Gastrocnemius medialis (tissue), 4 donors: ENCODE measurements around the gene SPCS2. TPM values are rescaled to one million over a fixed set of nuclear protein-coding genes. Genes with fewer than 3 reads are reported as not detected.

Source experiments
- ATAC-seq, 2 donors: fragments of 150-250 bp; one replicate each; pipeline ENCODE4 v1.9.1; 2016
- DNase-seq, 2 donors: peaks; one replicate each; pipeline ENCODE4 v3.0.0-alpha.2; 2019
- H3K27ac ChIP-seq, 4 donors: fragments of 200-600 bp; sonication (generic); 1 replicate in 1 of 4; 2 replicates in 3 of 4; pipeline ENCODE4 v1.5.1; 2016 to 2018; ENCODE audit warnings: mild to moderate bottlenecking in 2 of 4, moderate library complexity in 1 of 4
- H3K27me3 ChIP-seq, 3 donors: fragments of 200-600 bp; sonication (generic) in 2 of 3; 1 replicate in 1 of 3; 2 replicates in 2 of 3; pipeline versions ENCODE4 v1.5.1 to v1.6.0; 2016 to 2019; ENCODE audit warnings: mild to moderate bottlenecking in 1 of 3, moderate library complexity in 1 of 3
- H3K36me3 ChIP-seq, 2 donors: fragments of 200-600 bp; sonication (generic) in 1 of 2; one replicate each; pipeline ENCODE4 v1.5.1; 2017 to 2018
- H3K4me1 ChIP-seq, 2 donors: fragments of 200-600 bp; sonication (generic) in 1 of 2; one replicate each; pipeline ENCODE4 v1.5.1; 2016 to 2017; ENCODE audit warnings: mild to moderate bottlenecking in 2 of 2
- H3K4me3 ChIP-seq, 4 donors: fragments of 200-600 bp; sonication (generic) in 3 of 4; 1 replicate in 1 of 4; 2 replicates in 3 of 4; pipeline ENCODE4 v1.5.1; 2016 to 2019; ENCODE audit warnings: mild to moderate bottlenecking in 2 of 4
- H3K9me3 ChIP-seq, 3 donors: fragments of 200-600 bp; sonication (generic) in 2 of 3; 1 replicate in 1 of 3; 2 replicates in 2 of 3; pipeline ENCODE4 v1.5.1; 2016 to 2019
- POLR2A ChIP-seq, 2 donors: fragments of 450-650 bp; IDR thresholded peaks; one replicate each; pipeline ENCODE4 v1.6.1; 2017; ENCODE audit warnings: antibody characterized with exemption in 2 of 2, mild to moderate bottlenecking in 2 of 2, moderate library complexity in 2 of 2
- in situ Hi-C, 4 donors: fragments of 200-750 bp; cut with MboI; loops; one replicate each; pipeline versions ENCODE4 v1.15.0 to v1.8.0; 2017; ENCODE audit warnings: low sequenced_read_pairs in 4 of 4
- intact Hi-C: fragments of 100-400 bp; cut with DNase I; formaldehyde crosslinking; loops from one replicate; pipeline ENCODE4 v1.15.1; 2023; ENCODE audit warnings: low total_unique reads
- total RNA-seq, 4 donors: library from RNA; depleted of rRNA; stranded (reverse); fragments of >200 nt; gene quantifications; one replicate each; pipeline versions ENCODE4 v1.1.0 to v1.2.3, GENCODE V29; 2016
- TF ChIP-seq, protein P1 (sequence below), 5 experiments: fragments of 450-650 bp in 3 of 5; fragments of 200-600 bp in 2 of 5; sonication (generic) in 2 of 5; IDR thresholded peaks in 4 of 5; conservative IDR thresholded peaks in 1 of 5; 1 replicate in 4 of 5; 2 replicates in 1 of 5; pipeline ENCODE4 v1.5.1; 2016 to 2019; ENCODE audit warnings: antibody characterized with exemption in 5 of 5, mild to moderate bottlenecking in 3 of 5, moderate library complexity in 3 of 5

Gene SPCS2
- total RNA-seq, 4 donors from 2014 or later: 16.9 to 38.3 (median 22.8) TPM

DNA sequence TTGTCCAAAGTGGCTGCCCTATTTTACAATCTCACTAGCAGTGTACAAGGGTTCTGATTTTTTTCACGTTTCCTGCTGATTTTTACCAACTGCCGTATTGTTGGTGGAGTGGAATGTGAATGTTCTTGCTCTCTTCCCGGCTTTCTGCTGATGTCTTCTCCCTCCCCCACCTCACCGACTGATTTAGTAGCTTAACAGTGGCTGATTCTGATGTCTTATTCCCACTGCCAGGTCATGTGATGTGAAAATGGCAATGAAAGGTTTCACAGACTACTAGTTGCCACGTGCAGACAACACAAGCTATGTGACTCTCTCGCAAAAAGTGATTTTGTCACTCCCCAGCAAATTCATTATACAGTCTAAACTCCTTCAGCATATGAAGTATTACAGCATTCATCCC is 22.4 kb downstream of the SPCS2 start:
- Histone ChIP-seq H3K4me1 (no peaks in the 10 kb centered on the region), H3K36me3 (peaks cover 0 to 58% of the 10 kb centered on the region in 2 donors), H3K27me3 (no peaks in the 10 kb centered on the region), H3K9me3 (no peaks in the 10 kb centered on the region), H3K27ac (no peak overlapping the region), H3K4me3 (no peak overlapping the region)
- ATAC-seq (no peak), DNase-seq (no peak)
- TF ChIP-seq, protein P1, sequence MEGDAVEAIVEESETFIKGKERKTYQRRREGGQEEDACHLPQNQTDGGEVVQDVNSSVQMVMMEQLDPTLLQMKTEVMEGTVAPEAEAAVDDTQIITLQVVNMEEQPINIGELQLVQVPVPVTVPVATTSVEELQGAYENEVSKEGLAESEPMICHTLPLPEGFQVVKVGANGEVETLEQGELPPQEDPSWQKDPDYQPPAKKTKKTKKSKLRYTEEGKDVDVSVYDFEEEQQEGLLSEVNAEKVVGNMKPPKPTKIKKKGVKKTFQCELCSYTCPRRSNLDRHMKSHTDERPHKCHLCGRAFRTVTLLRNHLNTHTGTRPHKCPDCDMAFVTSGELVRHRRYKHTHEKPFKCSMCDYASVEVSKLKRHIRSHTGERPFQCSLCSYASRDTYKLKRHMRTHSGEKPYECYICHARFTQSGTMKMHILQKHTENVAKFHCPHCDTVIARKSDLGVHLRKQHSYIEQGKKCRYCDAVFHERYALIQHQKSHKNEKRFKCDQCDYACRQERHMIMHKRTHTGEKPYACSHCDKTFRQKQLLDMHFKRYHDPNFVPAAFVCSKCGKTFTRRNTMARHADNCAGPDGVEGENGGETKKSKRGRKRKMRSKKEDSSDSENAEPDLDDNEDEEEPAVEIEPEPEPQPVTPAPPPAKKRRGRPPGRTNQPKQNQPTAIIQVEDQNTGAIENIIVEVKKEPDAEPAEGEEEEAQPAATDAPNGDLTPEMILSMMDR (IDR thresholded peaks at IDR 0.05 in 4 of 5, conservative IDR thresholded peaks at IDR 0.05 in 1 of 5): no peak
- no peak for TF ChIP-seq POLR2A (IDR thresholded peaks at IDR 0.05)
- in situ Hi-C loops (no loop called here), intact Hi-C loops (no loop called here)

- Histone ChIP-seq H3K4me3 (no peak overlapping the region), H3K27me3 (no peaks in the 10 kb centered on the region), H3K4me1 (peaks cover 0 to 2% of the 10 kb centered on the region in 2 donors), H3K27ac (no peak overlapping the region), H3K36me3 (peaks cover 0 to 53% of the 10 kb centered on the region in 2 donors), H3K9me3 (no peaks in the 10 kb centered on the region)
- ATAC-seq: no peak
- DNase-seq: no peak
- no peak for TF ChIP-seq POLR2A (IDR thresholded peaks at IDR 0.05)
- TF ChIP-seq, protein P1 (IDR thresholded peaks at IDR 0.05 in 4 of 5, conservative IDR thresholded peaks at IDR 0.05 in 1 of 5): no peak
- intact Hi-C loops (no loop called here), in situ Hi-C loops (no loop called here)
Observed at GRCh38 chr11:74978041-74978440, 29.0 kb downstream of the SPCS2 start.

DNA sequence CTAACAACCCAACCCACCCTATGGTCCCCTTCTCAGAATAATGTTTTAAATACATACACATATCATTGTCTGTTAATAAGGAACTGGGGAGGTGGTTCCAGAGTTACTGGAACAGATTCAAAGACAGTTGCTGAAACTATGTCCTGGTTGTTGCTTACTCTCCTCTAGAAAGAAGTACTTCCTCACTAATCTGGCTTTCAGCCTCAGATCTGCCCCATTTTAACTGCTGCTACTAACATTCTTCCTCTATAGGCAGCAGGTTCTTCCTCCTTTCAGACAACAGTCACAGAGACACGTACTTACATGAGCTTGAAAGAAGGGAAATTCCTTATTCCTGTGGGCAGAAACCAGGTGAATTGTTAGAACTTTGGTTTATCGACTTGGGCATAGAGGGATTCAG is 31.6 kb downstream of the SPCS2 start:
- Histone ChIP-seq H3K27me3 (no peaks in the 10 kb centered on the region), H3K4me1 (peaks cover 9 to 17% of the 10 kb centered on the region in 2 donors), H3K36me3 (peaks cover 0 to 42% of the 10 kb centered on the region in 2 donors), H3K4me3 (no peak overlapping the region), H3K27ac (no peak overlapping the region), H3K9me3 (no peaks in the 10 kb centered on the region)
- ATAC-seq: no peak
- DNase-seq: no peak
- intact Hi-C loops (no loop called here), in situ Hi-C loops (no loop called here)
- TF ChIP-seq POLR2A (IDR thresholded peaks at IDR 0.05): no peak
- TF ChIP-seq, protein P1 (IDR thresholded peaks at IDR 0.05 in 4 of 5, conservative IDR thresholded peaks at IDR 0.05 in 1 of 5): no peak

DNA sequence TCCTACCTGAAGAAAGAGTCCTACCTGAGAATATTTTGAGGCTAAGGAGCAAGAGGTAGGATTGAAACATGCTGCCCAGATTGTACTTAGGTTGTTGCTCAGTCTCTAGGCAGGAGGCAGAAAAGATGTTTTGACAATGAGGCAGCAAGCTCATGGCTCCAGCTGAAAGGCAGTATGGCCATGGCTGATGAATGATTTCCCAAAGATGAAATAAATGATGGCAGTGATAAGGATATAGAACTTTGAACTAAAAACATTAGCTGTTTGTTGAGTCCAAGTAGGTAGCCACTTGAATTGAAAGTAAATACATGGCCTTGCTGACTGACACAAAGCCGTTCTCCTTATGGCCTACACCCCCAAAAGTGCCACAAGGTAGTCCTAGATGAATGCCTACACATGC is 32.8 kb downstream of the SPCS2 start:
- Histone ChIP-seq H3K36me3 (peaks cover 0 to 31% of the 10 kb centered on the region in 2 donors), H3K9me3 (no peaks in the 10 kb centered on the region), H3K27me3 (no peaks in the 10 kb centered on the region), H3K4me3 (no peak overlapping the region), H3K4me1 (peaks cover 9 to 17% of the 10 kb centered on the region in 2 donors), H3K27ac (no peak overlapping the region)
- no peak for TF ChIP-seq POLR2A (IDR thresholded peaks at IDR 0.05)
- TF ChIP-seq, protein P1 (IDR thresholded peaks at IDR 0.05 in 4 of 5, conservative IDR thresholded peaks at IDR 0.05 in 1 of 5): no peak
- ATAC-seq (no peak), DNase-seq (no peak)
- intact Hi-C loops: no loop called here
- in situ Hi-C loops: no loop called here

- in situ Hi-C loops (no loop called here), intact Hi-C loops (no loop called here)
- ATAC-seq: no peak
- H3K36me3 ChIP-seq: peaks cover 0 to 16% of the 10 kb centered on the region in 2 donors
- TF ChIP-seq POLR2A (IDR thresholded peaks at IDR 0.05): no peak
- TF ChIP-seq, protein P1 (IDR thresholded peaks at IDR 0.05 in 4 of 5, conservative IDR thresholded peaks at IDR 0.05 in 1 of 5): no peak
- peaks cover 13 to 17% of the 10 kb centered on the region in 2 donors for H3K4me1 ChIP-seq
- H3K9me3 ChIP-seq: no peaks in the 10 kb centered on the region
- no peak overlapping the region for H3K4me3 ChIP-seq
- DNase-seq: no peak
- no peaks in the 10 kb centered on the region for H3K27me3 ChIP-seq
- no peak overlapping the region for H3K27ac ChIP-seq
Observed at GRCh38 chr11:74984070-74984469, 35.0 kb downstream of the SPCS2 start.
